ENCODE measurements around the gene WDFY2. TPM values are rescaled to one million over a fixed set of nuclear protein-coding genes. Genes with fewer than 3 reads are reported as not detected.
A peak's percentile ranks its signal among the peaks of the same experiment; 100 is the strongest.

The WDFY2 gene
- total RNA-seq, 1 donor from 2014 or later = 20.7 TPM

- Mint-ChIP-seq H3K9me3 (ENCODE audit: unreplicated experiment) (no peaks in the 10 kb centered on the region), H3K4me1 (ENCODE audit: unreplicated experiment) (peaks cover 7% of the 10 kb centered on the region), H3K4me3 (ENCODE audit: unreplicated experiment) (no peak overlapping the region), H3K27me3 (ENCODE audit: unreplicated experiment) (no peaks in the 10 kb centered on the region), H3K36me3 (ENCODE audit: unreplicated experiment) (peaks cover 7% of the 10 kb centered on the region), H3K27ac (ENCODE audit: unreplicated experiment) (no peak overlapping the region)
- TF ChIP-seq, protein P1, sequence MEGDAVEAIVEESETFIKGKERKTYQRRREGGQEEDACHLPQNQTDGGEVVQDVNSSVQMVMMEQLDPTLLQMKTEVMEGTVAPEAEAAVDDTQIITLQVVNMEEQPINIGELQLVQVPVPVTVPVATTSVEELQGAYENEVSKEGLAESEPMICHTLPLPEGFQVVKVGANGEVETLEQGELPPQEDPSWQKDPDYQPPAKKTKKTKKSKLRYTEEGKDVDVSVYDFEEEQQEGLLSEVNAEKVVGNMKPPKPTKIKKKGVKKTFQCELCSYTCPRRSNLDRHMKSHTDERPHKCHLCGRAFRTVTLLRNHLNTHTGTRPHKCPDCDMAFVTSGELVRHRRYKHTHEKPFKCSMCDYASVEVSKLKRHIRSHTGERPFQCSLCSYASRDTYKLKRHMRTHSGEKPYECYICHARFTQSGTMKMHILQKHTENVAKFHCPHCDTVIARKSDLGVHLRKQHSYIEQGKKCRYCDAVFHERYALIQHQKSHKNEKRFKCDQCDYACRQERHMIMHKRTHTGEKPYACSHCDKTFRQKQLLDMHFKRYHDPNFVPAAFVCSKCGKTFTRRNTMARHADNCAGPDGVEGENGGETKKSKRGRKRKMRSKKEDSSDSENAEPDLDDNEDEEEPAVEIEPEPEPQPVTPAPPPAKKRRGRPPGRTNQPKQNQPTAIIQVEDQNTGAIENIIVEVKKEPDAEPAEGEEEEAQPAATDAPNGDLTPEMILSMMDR (IDR thresholded peaks at IDR 0.05) = no peak
- DNase-seq (ENCODE audit: extremely low spot score, unreplicated experiment) = no peak
These were observed 210.7 kb downstream of the WDFY2 start for GRCh38 chr13:51794964-51795363.

GRCh38 chr13:51795419-51795818, 211.2 kb downstream of the WDFY2 start:
- Mint-ChIP-seq H3K9me3 (ENCODE audit: unreplicated experiment) (no peaks in the 10 kb centered on the region), H3K4me1 (ENCODE audit: unreplicated experiment) (peaks cover 7% of the 10 kb centered on the region), H3K4me3 (ENCODE audit: unreplicated experiment) (no peak overlapping the region), H3K36me3 (ENCODE audit: unreplicated experiment) (peaks cover 7% of the 10 kb centered on the region), H3K27ac (ENCODE audit: unreplicated experiment) (no peak overlapping the region), H3K27me3 (ENCODE audit: unreplicated experiment) (no peaks in the 10 kb centered on the region)
- TF ChIP-seq, protein P1 (IDR thresholded peaks at IDR 0.05) = no peak
- DNase-seq (ENCODE audit: extremely low spot score, unreplicated experiment) = no peak

- H3K36me3 Mint-ChIP-seq (ENCODE audit: unreplicated experiment) = peaks cover 4% of the 10 kb centered on the region
- no peak overlapping the region for H3K27ac Mint-ChIP-seq (ENCODE audit: unreplicated experiment)
- H3K27me3 Mint-ChIP-seq (ENCODE audit: unreplicated experiment) = no peaks in the 10 kb centered on the region
- DNase-seq (ENCODE audit: extremely low spot score, unreplicated experiment) = no peak
- H3K4me1 Mint-ChIP-seq (ENCODE audit: unreplicated experiment) = peaks cover 11% of the 10 kb centered on the region
- no peak overlapping the region for H3K4me3 Mint-ChIP-seq (ENCODE audit: unreplicated experiment)
- TF ChIP-seq, protein P1 (IDR thresholded peaks at IDR 0.05) = no peak
- no peaks in the 10 kb centered on the region for H3K9me3 Mint-ChIP-seq (ENCODE audit: unreplicated experiment)
These were observed 212.3 kb downstream of the WDFY2 start for GRCh38 chr13:51796546-51796945.

DNA sequence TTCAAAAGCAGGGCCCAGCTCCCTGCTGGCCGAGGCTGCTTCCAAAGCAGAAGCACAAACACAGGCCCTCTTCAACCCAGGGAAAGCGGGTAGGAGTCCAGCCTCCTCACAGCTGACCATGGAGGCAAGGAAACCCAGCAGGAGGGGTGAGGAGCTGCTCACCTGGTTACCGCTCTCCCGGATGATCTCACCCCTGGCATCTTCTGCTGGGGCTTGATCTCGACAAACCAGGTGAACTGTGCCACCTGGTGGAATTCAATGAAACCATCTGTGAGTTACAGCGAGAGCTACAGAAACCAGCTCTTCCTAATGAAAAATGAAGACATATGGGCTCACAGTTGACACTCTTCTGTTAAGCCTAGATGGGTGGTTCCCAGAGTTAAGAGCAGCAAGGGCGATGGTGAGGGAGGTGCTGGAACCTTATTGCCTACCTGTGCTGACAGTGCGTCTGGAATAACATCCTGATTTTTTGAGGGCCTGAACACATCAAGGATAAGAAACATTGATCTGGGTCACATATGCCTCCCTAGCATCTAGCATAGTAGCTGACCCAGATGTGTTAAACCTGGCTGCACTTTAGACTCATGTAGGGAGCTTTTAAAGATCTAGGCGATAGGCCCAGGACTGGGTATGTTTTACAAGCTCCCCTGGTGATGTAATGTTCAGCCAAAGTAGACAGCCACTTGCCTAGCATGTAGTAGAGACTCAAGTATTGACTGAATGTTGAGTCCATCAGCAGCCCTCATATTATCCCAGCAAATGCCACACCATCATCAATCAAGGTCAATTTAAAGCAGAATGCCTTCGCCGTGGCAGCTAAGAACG, 213.6 kb downstream of the WDFY2 start:
- no peak overlapping the region for H3K27ac Mint-ChIP-seq (ENCODE audit: unreplicated experiment)

GRCh38 chr13:51799261-51799660, 215.0 kb downstream of the WDFY2 start:
- Mint-ChIP-seq H3K4me1 (ENCODE audit: unreplicated experiment) (peaks cover 24% of the 10 kb centered on the region), H3K4me3 (ENCODE audit: unreplicated experiment) (no peak overlapping the region), H3K36me3 (ENCODE audit: unreplicated experiment) (peaks cover 4% of the 10 kb centered on the region), H3K9me3 (ENCODE audit: unreplicated experiment) (no peaks in the 10 kb centered on the region), H3K27me3 (ENCODE audit: unreplicated experiment) (no peaks in the 10 kb centered on the region), H3K27ac (ENCODE audit: unreplicated experiment) (no peak overlapping the region)
- no peak for DNase-seq (ENCODE audit: extremely low spot score, unreplicated experiment)
- TF ChIP-seq, protein P1 (IDR thresholded peaks at IDR 0.05) = no peak

More for the DNA sequence above, 213.6 kb downstream of the WDFY2 start:
- no peak overlapping the region for H3K4me3 Mint-ChIP-seq (ENCODE audit: unreplicated experiment)
- TF ChIP-seq, protein P1 (IDR thresholded peaks at IDR 0.05) = peak; percentile 63
- H3K4me1 Mint-ChIP-seq (ENCODE audit: unreplicated experiment) = peaks cover 25% of the 10 kb centered on the region
- no peaks in the 10 kb centered on the region for H3K27me3 Mint-ChIP-seq (ENCODE audit: unreplicated experiment)
- H3K36me3 Mint-ChIP-seq (ENCODE audit: unreplicated experiment) = peaks cover 4% of the 10 kb centered on the region
- no peak for DNase-seq (ENCODE audit: extremely low spot score, unreplicated experiment)
- no peaks in the 10 kb centered on the region for H3K9me3 Mint-ChIP-seq (ENCODE audit: unreplicated experiment)

All from osteocyte (in vitro differentiated cells).